B cell (primary cell): ENCODE data around the gene CD300LD. TPM values are rescaled to one million over a fixed set of nuclear protein-coding genes. Genes with fewer than 3 reads are reported as not detected.

Experiments
- ATAC-seq: fragments of 200-7000 bp; cut with Tn5 transposase; one replicate; pipeline ENCODE4 v1.10.0; 2021; ENCODE audit warnings: low read depth, mild to moderate bottlenecking, moderate number of reproducible peaks, moderate library complexity
- CTCF ChIA-PET: fragments of 350-600 bp; sonication (Branson Sonifier 250); formaldehyde crosslinking; loops from one replicate; lab custom pipeline; 2021; ENCODE audit warnings: antibody characterized with exemption, inconsistent platforms; lab: Charles Lee
- POLR2A ChIA-PET: fragments of 350-600 bp; sonication (Branson Sonifier 250); formaldehyde crosslinking; loops from one replicate; lab custom pipeline; 2021; ENCODE audit warnings: antibody characterized with exemption; lab: Charles Lee
- DNase-seq: peaks from one replicate; pipeline ENCODE4 v3.0.0; 2013
- H2AFZ ChIP-seq: 2 replicates; pipeline ENCODE4 v1.6.1; 2012; ENCODE audit warnings: mild to moderate bottlenecking, low read depth, low read length; ENCODE audit not compliant: insufficient read depth, poor library complexity, severe bottlenecking
- H3K27ac ChIP-seq, 2 donors: 1 replicate in 1 of 2; 2 replicates in 1 of 2; pipeline ENCODE4 v1.5.1; 2012 to 2013; ENCODE audit warnings: low read length in 2 of 2, mild to moderate bottlenecking in 2 of 2, moderate library complexity in 1 of 2
- H3K27me3 ChIP-seq, 4 experiments: fragments of 200-600 bp in 1 of 4; sonication (generic) in 1 of 4; replicated peaks in 1 of 4; 1 replicate in 2 of 4; 2 replicates in 2 of 4; pipeline versions ENCODE4 v1.6.1 to v1.7.0; 2013 to 2016; ENCODE audit warnings: low read length in 3 of 4, mild to moderate bottlenecking in 2 of 4, mixed read lengths in 1 of 4, moderate library complexity in 1 of 4; ENCODE audit not compliant: insufficient read depth in 4 of 4, control insufficient read depth in 3 of 4; ENCODE audit errors: control extremely low read depth in 1 of 4
- H3K36me3 ChIP-seq, 2 experiments: replicated peaks in 1 of 2; 1 replicate in 1 of 2; 2 replicates in 1 of 2; pipeline versions ENCODE4 v1.6.1 to v1.7.1; 2013; ENCODE audit warnings: low read length in 1 of 2; ENCODE audit not compliant: insufficient read depth in 2 of 2, control insufficient read depth in 1 of 2; ENCODE audit errors: control extremely low read depth in 1 of 2, extremely low read depth in 1 of 2
- H3K4me1 ChIP-seq, 2 donors: fragments of 200-600 bp in 1 of 2; sonication (generic) in 1 of 2; 1 replicate in 1 of 2; 2 replicates in 1 of 2; pipeline versions ENCODE4 v1.5.1 to v1.6.1; 2013 to 2017; ENCODE audit warnings: low read length in 2 of 2; ENCODE audit not compliant: control insufficient read depth in 2 of 2, insufficient read depth in 2 of 2
- H3K4me2 ChIP-seq: replicated peaks from 2 replicates; pipeline ENCODE3; 2012; ENCODE audit warnings: mild to moderate bottlenecking, low read depth, low read length; ENCODE audit not compliant: poor library complexity, severe bottlenecking
- H3K4me3 ChIP-seq, 5 experiments: fragments of 200-600 bp in 1 of 5; sonication (generic) in 1 of 5; 1 replicate in 3 of 5; 2 replicates in 2 of 5; pipeline versions ENCODE4 v1.5.1 to v1.7.0; 2011 to 2016; ENCODE audit warnings: low read length in 4 of 5, mild to moderate bottlenecking in 4 of 5, low read depth in 2 of 5, control low read depth in 1 of 5, moderate library complexity in 1 of 5; ENCODE audit not compliant: insufficient read depth in 1 of 5; ENCODE audit errors: control extremely low read depth in 1 of 5, extremely low read depth in 1 of 5
- H3K79me2 ChIP-seq: fragments of 200-600 bp; sonication (generic); one replicate; pipeline ENCODE4 v1.6.0; 2016; ENCODE audit warnings: low read length; ENCODE audit not compliant: control insufficient read depth, insufficient read depth
- H3K9ac ChIP-seq: fragments of 200-600 bp; sonication (generic); 2 replicates; pipeline ENCODE4 v1.6.1; 2017; ENCODE audit warnings: mild to moderate bottlenecking, low read length, moderate library complexity
- H3K9me3 ChIP-seq, 3 donors: one replicate each; pipeline versions ENCODE4 v1.6.1 to v1.7.1; 2013; ENCODE audit warnings: low read length in 2 of 3; ENCODE audit not compliant: control insufficient read depth in 2 of 3, insufficient read depth in 1 of 3; ENCODE audit errors: control extremely low read depth in 1 of 3
- H4K20me1 ChIP-seq: 2 replicates; pipeline ENCODE4 v1.6.0; 2012; ENCODE audit warnings: mild to moderate bottlenecking, low read length; ENCODE audit not compliant: insufficient read depth, control insufficient read depth, poor library complexity, severe bottlenecking
- H3K27ac Mint-ChIP-seq: one replicate; pipeline ENCODE4 v1.8.0; 2021; ENCODE audit warnings: mixed read lengths
- H3K27me3 Mint-ChIP-seq: one replicate; pipeline ENCODE4 v1.8.0; 2021; ENCODE audit warnings: mixed read lengths
- H3K4me1 Mint-ChIP-seq: one replicate; pipeline ENCODE4 v1.8.0; 2021; ENCODE audit warnings: mixed read lengths
- H3K4me3 Mint-ChIP-seq: one replicate; pipeline ENCODE4 v1.8.0; 2021; ENCODE audit warnings: mixed read lengths
- H3K9me3 Mint-ChIP-seq: one replicate; pipeline ENCODE4 v1.8.0; 2022; ENCODE audit warnings: mixed read lengths; ENCODE audit not compliant: insufficient read depth
- EZH2 ChIP-seq: IDR thresholded peaks from 2 replicates; pipeline ENCODE4 v1.6.1; 2012; ENCODE audit warnings: borderline replicate concordance, low read depth, mild to moderate bottlenecking, moderate library complexity, low read length; ENCODE audit not compliant: insufficient read depth, poor library complexity, severe bottlenecking
- WGBS: methylation state at CpG from one replicate; pipeline ENCODE4 v1.1.5; 2013; ENCODE audit warnings: missing lambda C conversion rate; ENCODE audit not compliant: insufficient coverage; 5-methylcytosine and 5-hydroxymethylcytosine counted together
- intact Hi-C: fragments of 100-400 bp; cut with micrococcal nuclease; formaldehyde crosslinking; loops from one replicate; pipeline ENCODE4 v1.10.0; 2022
- polyA plus RNA-seq: library from polyadenylated mRNA; depleted of rRNA; stranded (reverse); fragments of >200 nt; gene quantifications from 2 replicates; pipeline ENCODE4 v1.2.3, GENCODE V29; 2012
- total RNA-seq, 2 donors: library from RNA; stranded (reverse); fragments of 120-200 nt in 1 of 2; gene quantifications; 1 replicate in 1 of 2; 2 replicates in 1 of 2; pipeline versions ENCODE4 v1.2.3 to v1.2.4, GENCODE V29; 2013 to 2022
- TF ChIP-seq, protein P1 (sequence below): fragments of 200-600 bp; IDR thresholded peaks from one replicate; pipeline ENCODE4 v1.8.0; 2022; ENCODE audit warnings: antibody characterized with exemption, mild to moderate bottlenecking

CD300LD gene
- total and polyA plus RNA-seq, 2 donors (not counting 1 experiment from before 2014, with no cell fraction given), result not detected

DNA sequence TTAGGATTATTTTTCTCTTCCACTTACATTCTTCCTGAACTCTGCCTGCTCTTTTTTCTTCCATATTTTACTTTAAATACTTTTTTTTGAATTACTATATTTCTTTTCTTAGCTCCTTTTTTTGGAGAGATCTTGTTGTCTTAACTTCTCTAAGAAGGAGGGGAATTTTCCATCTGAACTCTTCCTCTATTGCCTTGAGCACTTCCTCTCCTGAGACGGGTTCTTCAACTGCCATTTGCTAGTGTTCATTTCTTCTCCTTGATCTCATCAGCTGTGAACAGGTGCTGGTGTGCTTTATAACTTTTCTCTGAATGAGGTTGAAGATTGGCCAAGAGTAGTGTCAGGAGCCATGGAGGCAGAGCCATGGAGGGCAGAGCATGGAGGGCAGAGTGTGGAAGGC lies 15.1 kb upstream of the CD300LD start:
- H3K4me1 Mint-ChIP-seq, result peaks cover 26% of the 10 kb centered on the region
- H3K4me2 ChIP-seq, result no peak overlapping the region
- DNase-seq (no peak), ATAC-seq (no peak)
- no peak overlapping the region for H3K9ac ChIP-seq
- intact Hi-C loops, result no loop called here
- no peaks in the 10 kb centered on the region for H3K36me3 ChIP-seq
- POLR2A ChIA-PET, result no interaction called here
- H3K27ac ChIP-seq, result no peak overlapping the region
- H3K4me1 ChIP-seq, result peaks cover 37 to 39% of the 10 kb centered on the region in 2 donors
- H3K27ac Mint-ChIP-seq, result no peak overlapping the region
- no peaks in the 10 kb centered on the region for H4K20me1 ChIP-seq
- H3K9me3 Mint-ChIP-seq, result no peaks in the 10 kb centered on the region
- peaks cover 0 to 20% (median 4%) of the 10 kb centered on the region in 4 experiments for H3K27me3 ChIP-seq
- CTCF ChIA-PET, result interaction anchor here (0.6 kb wide), 1 partner anchor 80 kb away, joined by 3 read pairs; no protein-coding TSS in a partner anchor
- no peak overlapping the region for H3K4me3 ChIP-seq
- H3K4me3 Mint-ChIP-seq, result no peak overlapping the region
- H3K27me3 Mint-ChIP-seq, result peaks cover 14% of the 10 kb centered on the region
- no peak overlapping the region for H2AFZ ChIP-seq
- TF ChIP-seq EZH2, result no peak
- TF ChIP-seq, protein P1, sequence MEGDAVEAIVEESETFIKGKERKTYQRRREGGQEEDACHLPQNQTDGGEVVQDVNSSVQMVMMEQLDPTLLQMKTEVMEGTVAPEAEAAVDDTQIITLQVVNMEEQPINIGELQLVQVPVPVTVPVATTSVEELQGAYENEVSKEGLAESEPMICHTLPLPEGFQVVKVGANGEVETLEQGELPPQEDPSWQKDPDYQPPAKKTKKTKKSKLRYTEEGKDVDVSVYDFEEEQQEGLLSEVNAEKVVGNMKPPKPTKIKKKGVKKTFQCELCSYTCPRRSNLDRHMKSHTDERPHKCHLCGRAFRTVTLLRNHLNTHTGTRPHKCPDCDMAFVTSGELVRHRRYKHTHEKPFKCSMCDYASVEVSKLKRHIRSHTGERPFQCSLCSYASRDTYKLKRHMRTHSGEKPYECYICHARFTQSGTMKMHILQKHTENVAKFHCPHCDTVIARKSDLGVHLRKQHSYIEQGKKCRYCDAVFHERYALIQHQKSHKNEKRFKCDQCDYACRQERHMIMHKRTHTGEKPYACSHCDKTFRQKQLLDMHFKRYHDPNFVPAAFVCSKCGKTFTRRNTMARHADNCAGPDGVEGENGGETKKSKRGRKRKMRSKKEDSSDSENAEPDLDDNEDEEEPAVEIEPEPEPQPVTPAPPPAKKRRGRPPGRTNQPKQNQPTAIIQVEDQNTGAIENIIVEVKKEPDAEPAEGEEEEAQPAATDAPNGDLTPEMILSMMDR, result no peak
- no CpG with 5 or more reads among the region's 1 CpG for WGBS
- H3K79me2 ChIP-seq, result no peaks in the 10 kb centered on the region
- H3K9me3 ChIP-seq, result peaks cover 0 to 16% (median 3%) of the 10 kb centered on the region in 3 donors

DNA sequence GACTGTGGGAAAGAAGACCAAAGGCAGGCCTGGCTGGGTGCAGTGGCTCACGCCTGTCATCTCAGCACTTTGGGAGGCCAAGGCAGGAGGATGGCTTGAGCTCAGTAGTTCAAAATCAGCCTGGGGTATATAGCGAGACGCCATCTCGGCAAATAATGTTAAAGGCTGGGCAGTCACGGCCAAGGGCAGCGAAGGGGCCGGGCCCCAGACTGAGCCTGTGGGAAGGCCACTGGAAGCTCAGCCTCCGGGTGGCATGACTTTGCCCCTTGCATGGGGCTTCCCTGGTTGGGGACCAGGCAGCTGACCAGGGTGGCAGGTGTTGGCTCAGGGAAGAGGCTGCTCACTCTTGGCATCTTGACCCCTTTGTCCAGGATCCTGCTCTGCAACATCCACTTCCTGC lies 14.0 kb upstream of the CD300LD start:
- ChIA-PET CTCF (interaction anchor here (0.7 kb wide), 1 partner anchor 40 kb away, joined by 3 read pairs; no protein-coding TSS in a partner anchor), POLR2A (no interaction called here)
- no peak overlapping the region for H3K4me3 ChIP-seq
- no peaks in the 10 kb centered on the region for H4K20me1 ChIP-seq
- H3K27ac Mint-ChIP-seq, result no peak overlapping the region
- peaks cover 27% of the 10 kb centered on the region for H3K4me1 Mint-ChIP-seq
- peaks cover 0 to 14% (median 3%) of the 10 kb centered on the region in 4 experiments for H3K27me3 ChIP-seq
- TF ChIP-seq, protein P1, result no peak
- no peak for TF ChIP-seq EZH2
- H2AFZ ChIP-seq, result no peak overlapping the region
- H3K9me3 Mint-ChIP-seq, result no peaks in the 10 kb centered on the region
- H3K9me3 ChIP-seq, result peaks cover 0 to 16% (median 3%) of the 10 kb centered on the region in 3 donors
- ATAC-seq, result no peak
- intact Hi-C loops, result no loop called here
- H3K4me2 ChIP-seq, result no peak overlapping the region
- no peak overlapping the region for H3K27ac ChIP-seq
- no peak for DNase-seq
- 97% methylated on average over 8 of the region's 8 CpGs for WGBS
- H3K4me1 ChIP-seq, result peaks cover 35 to 38% of the 10 kb centered on the region in 2 donors
- peaks cover 10% of the 10 kb centered on the region for H3K27me3 Mint-ChIP-seq
- no peaks in the 10 kb centered on the region for H3K79me2 ChIP-seq
- no peak overlapping the region for H3K4me3 Mint-ChIP-seq
- no peak overlapping the region for H3K9ac ChIP-seq
- H3K36me3 ChIP-seq, result no peaks in the 10 kb centered on the region
